Loucy (cell line): ENCODE data around the gene KCNQ2.

ENCODE experiments used
- H2AFZ ChIP-seq: fragments of 200-600 bp; sonication (generic); 2 replicates; pipeline ENCODE4 v1.6.0; 2016; ENCODE audit warnings: antibody characterized with exemption, mild to moderate bottlenecking, low read length, moderate library complexity
- H3F3A ChIP-seq: fragments of 200-600 bp; 2 replicates; pipeline ENCODE4 v1.6.0; 2016; ENCODE audit warnings: antibody characterized with exemption, low read depth, mild to moderate bottlenecking
- H3K27me3 ChIP-seq: fragments of 200-600 bp; sonication (generic); 2 replicates; pipeline ENCODE4 v1.6.1; 2014; ENCODE audit warnings: low read length, mild to moderate bottlenecking; ENCODE audit not compliant: insufficient read depth, poor library complexity, severe bottlenecking
- H3K36me3 ChIP-seq: fragments of 200-600 bp; sonication (generic); 2 replicates; pipeline ENCODE4 v1.6.1; 2016; ENCODE audit warnings: low read length; ENCODE audit not compliant: insufficient read depth
- H3K4me1 ChIP-seq: fragments of 200-600 bp; sonication (generic); 2 replicates; pipeline ENCODE4 v1.5.1; 2014; ENCODE audit warnings: low read length, mild to moderate bottlenecking; ENCODE audit not compliant: insufficient read depth, poor library complexity, severe bottlenecking
- H3K4me2 ChIP-seq: fragments of 200-600 bp; sonication (generic); 2 replicates; pipeline ENCODE4 v1.6.0; 2014; ENCODE audit warnings: antibody characterized with exemption, low read length, low read depth, mild to moderate bottlenecking; ENCODE audit not compliant: poor library complexity, severe bottlenecking
- H3K4me3 ChIP-seq: fragments of 200-600 bp; sonication (generic); 2 replicates; pipeline ENCODE4 v1.5.1; 2014; ENCODE audit warnings: low read length, mild to moderate bottlenecking, mixed read lengths; ENCODE audit not compliant: poor library complexity, severe bottlenecking
- H3K79me2 ChIP-seq: fragments of 200-600 bp; sonication (generic); 2 replicates; pipeline ENCODE4 v1.6.1; 2014; ENCODE audit warnings: low read length; ENCODE audit not compliant: insufficient read depth
- H3K9ac ChIP-seq: fragments of 200-600 bp; sonication (generic); 2 replicates; pipeline ENCODE4 v1.6.0; 2014; ENCODE audit warnings: mild to moderate bottlenecking, low read depth, low read length, moderate library complexity; ENCODE audit not compliant: poor library complexity, severe bottlenecking
- H3K9me2 ChIP-seq: fragments of 200-600 bp; sonication (generic); replicated peaks from 2 replicates; pipeline ENCODE4 v1.6.1; 2016; ENCODE audit warnings: low read depth, low read length, mixed read lengths
- H3K9me3 ChIP-seq: fragments of 200-600 bp; sonication (generic); 2 replicates; pipeline ENCODE4 v1.6.1; 2014; ENCODE audit warnings: mild to moderate bottlenecking, antibody characterized with exemption, low read length, low read depth; ENCODE audit not compliant: insufficient read depth
- H4K20me1 ChIP-seq: fragments of 200-600 bp; sonication (generic); 2 replicates; pipeline ENCODE4 v1.6.0; 2014; ENCODE audit warnings: antibody characterized with exemption, low read length, mild to moderate bottlenecking; ENCODE audit not compliant: insufficient read depth, poor library complexity, severe bottlenecking
- CTCF ChIP-seq: fragments of 200-600 bp; sonication (generic); conservative IDR thresholded peaks from 2 replicates; pipeline ENCODE4 v1.5.1; 2014; ENCODE audit warnings: mild to moderate bottlenecking, antibody characterized with exemption, low read length
- EZH2phosphoT487 ChIP-seq: fragments of 200-600 bp; IDR thresholded peaks from 2 replicates; pipeline ENCODE4 v1.6.1; 2018; ENCODE audit warnings: antibody characterized with exemption, mild to moderate bottlenecking, moderate library complexity, borderline replicate concordance

Gene KCNQ2

DNA sequence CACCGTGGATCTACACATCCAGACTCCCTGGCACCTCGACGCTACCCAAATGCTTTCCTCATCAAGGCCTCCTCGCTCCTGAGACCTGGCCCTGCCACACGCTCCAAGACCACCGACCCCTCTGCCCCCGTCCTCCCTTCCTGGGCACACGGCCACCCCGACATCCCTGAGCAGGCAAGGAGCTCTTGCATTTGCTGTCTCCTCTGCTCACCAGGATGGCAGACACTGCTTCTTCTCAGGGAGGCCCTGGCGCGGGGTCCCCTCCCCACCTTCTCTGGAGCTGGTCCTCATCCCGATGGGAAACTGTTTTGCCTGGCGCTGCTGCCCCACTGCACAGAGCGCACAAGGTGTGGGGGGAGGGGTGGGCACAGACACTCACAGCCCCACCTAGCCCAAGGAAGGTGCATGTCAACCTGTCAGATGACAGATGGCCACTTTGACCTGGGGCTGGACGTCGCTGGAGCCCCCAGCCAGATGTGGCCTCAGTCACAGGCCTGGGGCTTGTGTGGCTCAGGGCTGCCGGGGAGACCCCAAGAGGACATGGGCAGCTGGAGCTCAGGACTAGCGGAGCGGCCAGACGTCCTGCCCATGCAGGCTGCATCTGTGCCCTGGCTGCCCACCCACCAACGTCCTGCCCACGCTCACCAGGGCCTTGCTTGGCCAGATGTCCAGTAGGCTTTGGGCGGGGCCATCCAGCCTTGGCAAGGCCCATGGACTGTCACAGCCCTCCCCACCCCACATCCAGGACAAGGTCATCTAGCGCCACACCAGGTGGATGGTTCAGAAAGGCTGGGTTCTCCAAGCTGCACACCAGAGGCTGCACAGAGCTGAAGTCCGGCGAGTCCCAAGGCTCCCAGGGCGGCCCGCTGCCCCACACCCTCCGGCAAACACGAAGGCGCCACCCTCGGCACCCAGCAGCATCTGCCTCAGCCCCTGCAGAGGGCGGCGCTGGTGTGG, 6.2 kb upstream of the KCNQ2 start:
- Histone ChIP-seq H2AFZ (no peak overlapping the region), H3K4me2 (no peak overlapping the region), H4K20me1 (no peaks in the 10 kb centered on the region), H3K4me3 (no peak overlapping the region), H3K36me3 (no peaks in the 10 kb centered on the region), H3K9ac (no peak overlapping the region), H3K9me2 (no peaks in the 10 kb centered on the region), H3K4me1 (peaks cover 9% of the 10 kb centered on the region), H3K27me3 (no peaks in the 10 kb centered on the region), H3K9me3 (no peaks in the 10 kb centered on the region), H3F3A (no peaks in the 10 kb centered on the region), H3K79me2 (no peaks in the 10 kb centered on the region)
- TF ChIP-seq CTCF (no peak), EZH2phosphoT487 (no peak)

DNA sequence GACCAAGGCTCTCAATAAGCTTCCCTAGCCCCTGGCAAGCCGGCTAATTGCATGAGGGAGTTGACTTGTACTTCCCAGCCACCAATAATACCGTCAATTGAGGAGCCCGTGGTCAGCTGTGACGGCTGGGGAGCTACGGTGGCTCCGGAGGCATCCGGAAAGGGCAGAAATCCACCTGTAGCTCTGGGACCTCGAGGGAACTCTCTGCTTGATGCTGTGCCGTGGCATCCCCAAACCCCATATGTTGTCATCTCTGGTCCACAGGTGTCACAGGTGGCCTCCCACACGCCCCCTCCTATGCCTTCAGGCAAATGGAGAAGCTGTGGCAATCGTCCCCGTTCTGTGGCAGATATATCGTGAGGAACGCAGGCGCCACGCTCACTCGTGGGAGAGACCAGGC, 5.5 kb upstream of the KCNQ2 start:
- Histone ChIP-seq H3K9me3 (no peaks in the 10 kb centered on the region), H3K27me3 (no peaks in the 10 kb centered on the region), H3K9me2 (no peaks in the 10 kb centered on the region), H4K20me1 (no peaks in the 10 kb centered on the region), H2AFZ (no peak overlapping the region), H3K4me3 (no peak overlapping the region), H3K36me3 (no peaks in the 10 kb centered on the region), H3K4me2 (no peak overlapping the region), H3K9ac (no peak overlapping the region), H3K4me1 (peaks cover 4% of the 10 kb centered on the region), H3F3A (no peaks in the 10 kb centered on the region), H3K79me2 (no peaks in the 10 kb centered on the region)
- TF ChIP-seq CTCF (no peak), EZH2phosphoT487 (no peak)

DNA sequence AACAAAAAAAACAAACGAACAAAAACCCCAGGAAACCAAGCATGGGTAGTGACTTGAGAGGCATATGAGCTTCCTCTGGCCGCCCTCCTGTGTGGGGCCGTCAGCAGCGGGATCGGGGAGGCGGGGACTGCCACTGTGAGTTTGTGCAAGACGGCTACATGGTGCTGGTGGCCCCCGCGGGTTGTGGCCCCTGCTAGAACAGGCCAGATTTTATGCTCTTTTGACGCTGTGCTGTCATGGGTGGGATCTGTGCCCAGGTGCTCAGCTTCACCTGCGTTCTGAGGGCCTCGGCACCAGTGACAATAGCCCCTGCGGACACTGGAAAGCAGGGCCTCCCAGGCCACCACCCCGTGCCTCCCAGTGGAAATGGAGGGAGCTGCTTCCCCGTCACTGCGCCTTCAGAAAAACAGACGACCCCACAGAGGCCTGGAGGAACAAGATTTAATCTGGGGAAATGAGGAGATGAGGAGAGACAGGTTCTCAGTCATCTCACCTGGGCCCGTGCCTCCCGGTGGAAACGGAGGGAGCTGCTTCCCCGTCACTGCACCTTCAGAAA, 4.7 kb upstream of the KCNQ2 start:
- H3K79me2 ChIP-seq, result no peaks in the 10 kb centered on the region
- no peaks in the 10 kb centered on the region for H4K20me1 ChIP-seq
- no peak overlapping the region for H3K4me3 ChIP-seq
- no peaks in the 10 kb centered on the region for H3K9me2 ChIP-seq
- no peak overlapping the region for H3K9ac ChIP-seq
- no peak overlapping the region for H2AFZ ChIP-seq
- H3K4me2 ChIP-seq, result no peak overlapping the region
- H3K4me1 ChIP-seq, result no peaks in the 10 kb centered on the region
- no peaks in the 10 kb centered on the region for H3K36me3 ChIP-seq
- H3K9me3 ChIP-seq, result no peaks in the 10 kb centered on the region
- H3K27me3 ChIP-seq, result no peaks in the 10 kb centered on the region
- TF ChIP-seq EZH2phosphoT487 (no peak), CTCF (no peak)
- H3F3A ChIP-seq, result no peaks in the 10 kb centered on the region
